ENCODE results near the gene CRYAA.
A peak's percentile ranks its signal among the peaks of the same experiment; 100 is the strongest.

The CRYAA gene

DNA sequence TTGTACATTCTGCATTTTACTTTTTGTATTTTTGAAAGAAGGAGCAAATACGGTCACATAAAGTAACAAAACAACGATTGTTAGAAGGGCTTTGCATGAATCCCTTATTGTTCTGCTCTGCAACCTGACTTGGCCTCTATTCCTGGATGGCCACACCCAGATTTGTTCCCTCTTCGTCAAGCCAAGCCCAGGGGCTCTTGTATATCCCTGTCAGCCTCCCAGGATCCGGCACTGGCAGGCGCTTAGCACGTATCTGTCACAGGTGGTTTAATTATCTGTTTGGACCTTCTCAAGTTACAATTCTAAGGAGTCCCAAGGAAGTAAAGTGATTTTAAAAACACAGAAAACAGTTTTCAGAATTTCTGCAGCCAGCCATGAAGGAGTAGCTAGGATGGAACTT, 28.0 kb downstream of the CRYAA start:
- peak in 1 of 10 donors; percentile 55 for DNase-seq

DNA sequence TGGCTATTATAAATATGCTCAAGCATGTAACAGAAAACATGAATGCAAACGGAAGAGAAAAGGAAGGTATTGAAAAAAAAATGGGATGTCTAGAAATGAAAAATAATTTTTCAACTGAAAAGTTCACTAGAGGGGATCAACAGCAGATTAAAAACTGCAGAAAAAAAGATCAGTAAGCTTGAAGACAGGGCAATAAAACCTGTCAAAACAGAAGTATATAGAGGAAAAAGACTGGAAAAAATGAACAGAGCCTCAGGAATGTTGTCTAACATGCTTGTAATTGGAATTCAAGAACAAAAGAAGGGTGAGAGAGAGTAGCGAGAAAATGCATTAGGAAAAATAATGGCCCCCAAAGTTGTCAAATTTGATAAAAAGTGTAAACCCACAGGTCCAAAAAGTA, 29.6 kb downstream of the CRYAA start:
- DNase-seq: no peak
- intact Hi-C loops (cut with DNase I): no loop called here

More for the DNA sequence above, 28.0 kb downstream of the CRYAA start:
- intact Hi-C loops (cut with DNase I): no loop called here

DNA sequence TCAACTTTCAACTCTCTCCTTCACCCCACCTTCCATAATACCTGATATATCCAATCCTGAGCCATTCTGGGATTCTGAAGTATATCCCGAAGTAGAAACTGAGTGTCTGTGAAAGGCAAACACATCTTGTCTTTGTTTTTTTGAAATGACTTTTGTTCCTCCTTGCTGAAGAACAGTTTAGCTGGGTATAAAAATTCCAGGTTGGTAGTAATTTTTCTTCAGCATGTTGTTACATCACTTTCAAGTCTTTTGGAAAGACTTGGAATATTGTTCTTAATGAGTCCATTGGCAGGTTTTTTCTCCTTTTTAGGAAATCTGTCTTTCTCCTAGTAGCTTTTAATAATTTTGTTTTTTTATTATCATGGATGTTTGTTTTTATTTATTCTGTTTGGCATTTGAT, 32.7 kb downstream of the CRYAA start:
- no peak for DNase-seq
- intact Hi-C loops (cut with DNase I): no loop called here

DNA sequence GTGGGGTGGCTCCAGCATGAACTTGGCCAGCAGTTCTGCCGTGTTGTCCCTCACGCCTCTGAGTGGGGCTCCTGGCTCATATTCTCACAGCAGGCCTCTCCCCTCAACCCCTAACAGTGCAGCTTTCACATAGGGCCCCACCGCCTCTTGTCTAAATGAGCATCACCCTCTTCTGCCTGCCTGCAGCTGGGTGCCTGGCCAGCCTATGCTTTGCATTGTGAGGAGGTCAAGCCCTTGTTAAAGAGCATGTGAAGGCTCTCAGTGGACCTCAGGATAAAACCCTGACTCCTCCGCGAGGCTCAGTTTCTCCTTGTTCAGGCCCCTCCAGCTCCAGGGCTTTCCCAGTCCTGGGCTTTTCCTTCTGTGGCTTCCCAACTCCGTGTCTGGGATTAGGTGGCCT, 34.8 kb downstream of the CRYAA start:
- intact Hi-C loops (cut with DNase I): no loop called here
- DNase-seq: peak in 2 of 10 donors; percentile 44 to 57

GRCh38 chr21:43204638-43205037, 35.8 kb downstream of the CRYAA start:
- DNase-seq: peak in 1 of 10 donors; percentile 25

GRCh38 chr21:43206231-43207042, 37.6 kb downstream of the CRYAA start:
- DNase-seq: peak in 1 of 10 donors; percentile 78
- intact Hi-C loops (cut with DNase I): no loop called here

More at GRCh38 chr21:43204638-43205037, 35.8 kb downstream of the CRYAA start:
- intact Hi-C loops (cut with DNase I): no loop called here

- peak in 2 of 10 donors; percentile 31 to 70 for DNase-seq
- intact Hi-C loops (cut with DNase I): no loop called here
These were observed 38.2 kb downstream of the CRYAA start for GRCh38 chr21:43207043-43207315.

GRCh38 chr21:43207868-43208267, 39.1 kb downstream of the CRYAA start:
- intact Hi-C loops (cut with DNase I): no loop called here
- DNase-seq: peak in 1 of 10 donors; percentile 35

- DNase-seq: peak in 2 of 10 donors; percentile 39 to 68
- intact Hi-C loops (cut with DNase I): no loop called here
These were observed 39.9 kb downstream of the CRYAA start for GRCh38 chr21:43208561-43209332.

- intact Hi-C loops (cut with DNase I): no loop called here
- peak in 2 of 10 donors; percentile 61 to 75 for DNase-seq
These were observed 41.0 kb downstream of the CRYAA start for GRCh38 chr21:43209575-43210453.

GRCh38 chr21:43210454-43211071, 41.8 kb downstream of the CRYAA start:
- DNase-seq: peak in 2 of 10 donors; percentile 49 to 61
- intact Hi-C loops (cut with DNase I): no loop called here

DNA sequence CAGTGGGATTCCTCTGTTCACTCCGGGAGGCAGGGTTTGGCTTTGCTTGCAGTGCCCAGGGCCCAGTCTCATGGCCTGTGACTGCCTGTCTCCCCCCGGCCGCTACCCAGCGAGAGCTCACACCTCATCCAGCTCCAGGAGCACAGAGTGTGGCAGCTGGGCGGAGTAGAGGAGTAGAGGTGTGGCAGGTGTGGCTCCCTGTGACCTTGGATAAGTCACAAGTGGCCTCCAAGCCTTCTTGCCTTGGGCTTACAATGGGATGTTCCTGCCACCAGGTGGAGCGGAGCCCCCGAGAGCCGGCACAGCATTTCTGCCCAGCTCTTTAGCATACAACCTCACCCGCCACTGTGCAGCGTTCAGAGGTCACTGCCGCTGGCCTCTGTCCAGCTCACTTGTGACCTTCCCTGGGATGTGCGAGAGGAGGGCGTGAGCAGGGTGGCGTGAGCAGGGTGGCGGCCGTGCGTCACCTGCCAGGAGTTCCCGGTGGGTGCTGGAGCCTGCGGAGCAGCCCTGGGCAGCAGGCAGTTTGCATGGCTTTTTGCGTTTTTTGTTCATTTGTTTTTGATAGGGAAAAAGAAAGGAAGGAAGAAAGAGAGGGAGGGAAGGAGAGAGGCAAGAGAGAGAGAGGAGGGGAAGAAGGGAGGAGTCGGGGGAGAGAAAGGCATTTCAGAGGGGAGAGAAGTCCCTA, 42.4 kb downstream of the CRYAA start:
- intact Hi-C loops (cut with DNase I): no loop called here
- peak in 2 of 10 donors; percentile 70 to 75 for DNase-seq

GRCh38 chr21:43211760-43212115, 42.9 kb downstream of the CRYAA start:
- DNase-seq: peak in 2 of 10 donors; percentile 54 to 68
- intact Hi-C loops (cut with DNase I): no loop called here

All from posterior cingulate gyrus (tissue), 11 donors.